ENCODE measurements around the gene MRPS6.

Gene MRPS6

DNA sequence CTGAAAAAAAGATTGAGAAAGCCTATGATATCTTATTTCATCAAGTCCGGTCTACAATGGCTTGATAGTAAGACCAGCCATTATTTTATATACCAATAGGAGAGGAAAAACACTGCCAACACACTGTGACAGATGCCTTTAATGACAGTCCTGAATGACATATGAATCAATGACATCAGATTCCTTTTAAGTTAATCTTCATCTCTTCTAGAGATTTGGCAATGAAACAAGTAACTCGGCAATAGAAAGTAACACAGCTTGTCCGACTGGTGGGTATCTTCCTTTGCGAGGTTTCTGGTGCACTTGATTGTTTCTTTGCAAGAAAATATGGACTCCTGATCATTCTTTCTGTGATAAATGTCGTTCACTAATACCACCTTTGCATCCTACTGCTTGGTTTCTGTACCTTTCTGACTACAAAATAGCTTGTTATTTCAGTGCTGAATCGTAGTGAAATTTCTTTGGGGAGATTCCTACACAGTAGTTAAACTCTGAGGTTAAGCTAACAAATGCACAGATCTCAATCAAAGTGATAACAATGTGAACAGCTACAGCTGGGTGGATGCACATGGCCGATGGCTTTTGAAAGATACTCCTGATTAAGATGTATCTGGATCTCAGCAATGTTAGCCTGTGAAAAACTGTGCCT, 104.7 kb downstream of the MRPS6 start:
- H3K27ac ChIP-seq (ENCODE audit: low read depth, low read length): no peak overlapping the region
- no peak overlapping the region for H2BK5ac ChIP-seq (ENCODE audit: low read length)

DNA sequence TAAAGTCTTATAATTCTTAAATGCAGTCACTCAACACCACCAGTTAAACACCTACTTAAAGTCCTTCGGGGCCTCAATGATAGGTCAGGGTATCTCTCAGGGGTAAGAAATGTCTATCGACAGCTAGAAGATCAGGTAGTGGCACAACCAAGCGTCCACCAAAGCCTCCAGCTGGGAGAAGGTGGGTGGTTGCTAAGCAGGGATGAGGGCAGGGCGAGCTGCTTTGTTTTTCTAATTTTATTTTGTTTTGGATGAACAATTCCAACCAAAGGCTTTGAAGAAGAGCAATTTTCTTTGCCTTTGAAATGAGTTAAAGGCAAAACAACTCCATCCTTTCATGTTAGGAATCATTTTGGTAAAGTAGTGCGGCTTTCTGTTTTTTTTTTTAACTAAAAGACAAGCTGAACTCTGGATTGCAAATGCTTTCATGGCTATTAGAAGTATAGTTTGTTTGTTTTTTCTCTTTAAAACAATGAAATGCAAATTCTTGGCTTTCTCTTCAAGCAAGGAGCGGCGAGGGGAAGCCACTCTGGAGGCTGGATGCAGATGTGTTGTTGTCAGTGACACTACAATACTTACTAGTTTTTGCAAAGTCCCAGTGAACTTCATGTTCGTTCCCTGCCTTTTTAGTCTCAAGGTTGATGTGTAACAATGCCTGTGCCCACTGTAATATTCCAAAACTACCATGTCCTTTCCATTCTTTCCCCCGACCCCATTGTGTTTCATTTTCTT, 106.0 kb downstream of the MRPS6 start:
- H3K79me1 ChIP-seq (ENCODE audit: low read length): no peaks in the 10 kb centered on the region
- H3K27ac ChIP-seq (ENCODE audit: low read depth, low read length): no peak overlapping the region
- peaks cover 3% of the 10 kb centered on the region for H3K4me1 ChIP-seq (ENCODE audit: control insufficient read depth, low read depth, low read length)
- no peak overlapping the region for H2BK120ac ChIP-seq (ENCODE audit: low read depth, low read length)
- H3K18ac ChIP-seq (ENCODE audit: low read length): no peak overlapping the region
- no peaks in the 10 kb centered on the region for H3K79me2 ChIP-seq (ENCODE audit: control insufficient read depth, insufficient read depth, low read length)
- no peak overlapping the region for H4K5ac ChIP-seq (ENCODE audit: low read length)
- no peaks in the 10 kb centered on the region for H3K27me3 ChIP-seq (ENCODE audit: insufficient read depth, low read length, poor library complexity)
- H2BK5ac ChIP-seq (ENCODE audit: low read length): no peak overlapping the region
- H2BK15ac ChIP-seq (replicated peaks; ENCODE audit: low read depth): no peak overlapping the region
- no peak overlapping the region for H3K56ac ChIP-seq (ENCODE audit: low read length)
- H3K9ac ChIP-seq (ENCODE audit: low read length): no peak overlapping the region
- H2AK5ac ChIP-seq (ENCODE audit: low read length): no peak overlapping the region
- no peak overlapping the region for H4K8ac ChIP-seq (ENCODE audit: low read depth, low read length)
- H3K4ac ChIP-seq (ENCODE audit: low read depth, low read length): no peak overlapping the region
- no peak overlapping the region for H3K4me3 ChIP-seq (ENCODE audit: low read length)
- no CpG with 5 or more reads among the region's 9 CpGs for WGBS (ENCODE audit: extremely low coverage, insufficient coverage, low lambda C conversion rate)
- H3K23ac ChIP-seq (ENCODE audit: low read length): no peak overlapping the region
- H3K36me3 ChIP-seq (ENCODE audit: control insufficient read depth, insufficient read depth, low read length): no peaks in the 10 kb centered on the region
- no peak overlapping the region for H3K4me2 ChIP-seq (ENCODE audit: low read length)
- no peak for DNase-seq

More for the DNA sequence above, 104.7 kb downstream of the MRPS6 start:
- peaks cover 3% of the 10 kb centered on the region for H3K4me1 ChIP-seq (ENCODE audit: control insufficient read depth, low read depth, low read length)
- no peak overlapping the region for H3K4ac ChIP-seq (ENCODE audit: low read depth, low read length)
- no peak overlapping the region for H2BK120ac ChIP-seq (ENCODE audit: low read depth, low read length)
- no peak overlapping the region for H3K18ac ChIP-seq (ENCODE audit: low read length)
- no peak overlapping the region for H3K23ac ChIP-seq (ENCODE audit: low read length)
- H3K9ac ChIP-seq (ENCODE audit: low read length): no peak overlapping the region
- no peaks in the 10 kb centered on the region for H3K79me1 ChIP-seq (ENCODE audit: low read length)
- H2AK5ac ChIP-seq (ENCODE audit: low read length): no peak overlapping the region
- DNase-seq: no peak
- H4K5ac ChIP-seq (ENCODE audit: low read length): no peak overlapping the region
- no CpG with 5 or more reads among the region's 7 CpGs for WGBS (ENCODE audit: extremely low coverage, insufficient coverage, low lambda C conversion rate)
- H2BK15ac ChIP-seq (replicated peaks; ENCODE audit: low read depth): no peak overlapping the region
- H3K4me3 ChIP-seq (ENCODE audit: low read length): no peak overlapping the region
- no peaks in the 10 kb centered on the region for H3K36me3 ChIP-seq (ENCODE audit: control insufficient read depth, insufficient read depth, low read length)
- no peaks in the 10 kb centered on the region for H3K79me2 ChIP-seq (ENCODE audit: control insufficient read depth, insufficient read depth, low read length)
- H3K27me3 ChIP-seq (ENCODE audit: insufficient read depth, low read length, poor library complexity): no peaks in the 10 kb centered on the region
- no peak overlapping the region for H3K56ac ChIP-seq (ENCODE audit: low read length)
- H4K8ac ChIP-seq (ENCODE audit: low read depth, low read length): no peak overlapping the region
- H3K4me2 ChIP-seq (ENCODE audit: low read length): no peak overlapping the region

DNA sequence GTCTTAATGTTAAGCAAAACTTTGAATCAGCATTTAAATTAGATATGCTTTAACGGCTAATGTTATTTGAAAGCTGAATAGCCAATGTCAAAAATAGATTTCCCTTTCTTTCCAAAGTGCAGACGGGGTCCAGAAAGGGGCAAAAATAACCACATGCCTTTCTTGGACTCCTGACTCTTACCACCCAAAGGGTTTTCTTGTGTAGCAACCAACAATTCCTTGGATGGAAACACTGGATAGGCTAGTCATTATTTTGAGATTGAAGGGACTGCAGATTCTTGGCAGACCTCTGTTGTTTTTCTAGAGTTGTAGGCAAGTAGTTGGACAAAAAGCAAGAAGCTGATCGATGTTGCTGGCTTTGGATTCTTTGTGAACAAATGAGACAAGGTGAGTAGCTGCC, 107.0 kb downstream of the MRPS6 start:
- no peak overlapping the region for H3K4me2 ChIP-seq (ENCODE audit: low read length)
- no peak overlapping the region for H3K4ac ChIP-seq (ENCODE audit: low read depth, low read length)
- no peak overlapping the region for H3K56ac ChIP-seq (ENCODE audit: low read length)
- no peaks in the 10 kb centered on the region for H3K79me1 ChIP-seq (ENCODE audit: low read length)
- H3K18ac ChIP-seq (ENCODE audit: low read length): peak overlapping the region; percentile 20
- H3K27ac ChIP-seq (ENCODE audit: low read depth, low read length): no peak overlapping the region
- no peak overlapping the region for H2BK15ac ChIP-seq (replicated peaks; ENCODE audit: low read depth)
- no peak overlapping the region for H2BK5ac ChIP-seq (ENCODE audit: low read length)
- no peak overlapping the region for H2BK120ac ChIP-seq (ENCODE audit: low read depth, low read length)
- no peaks in the 10 kb centered on the region for H3K36me3 ChIP-seq (ENCODE audit: control insufficient read depth, insufficient read depth, low read length)
- H3K27me3 ChIP-seq (ENCODE audit: insufficient read depth, low read length, poor library complexity): no peaks in the 10 kb centered on the region
- no peaks in the 10 kb centered on the region for H3K79me2 ChIP-seq (ENCODE audit: control insufficient read depth, insufficient read depth, low read length)
- no peak for DNase-seq
- H4K5ac ChIP-seq (ENCODE audit: low read length): no peak overlapping the region
- H3K4me3 ChIP-seq (ENCODE audit: low read length): no peak overlapping the region
- no CpG with 5 or more reads among the region's 3 CpGs for WGBS (ENCODE audit: extremely low coverage, insufficient coverage, low lambda C conversion rate)
- no peak overlapping the region for H2AK5ac ChIP-seq (ENCODE audit: low read length)
- peaks cover 3% of the 10 kb centered on the region for H3K4me1 ChIP-seq (ENCODE audit: control insufficient read depth, low read depth, low read length)
- H4K8ac ChIP-seq (ENCODE audit: low read depth, low read length): no peak overlapping the region
- no peak overlapping the region for H3K23ac ChIP-seq (ENCODE audit: low read length)
- H3K9ac ChIP-seq (ENCODE audit: low read length): no peak overlapping the region

DNA sequence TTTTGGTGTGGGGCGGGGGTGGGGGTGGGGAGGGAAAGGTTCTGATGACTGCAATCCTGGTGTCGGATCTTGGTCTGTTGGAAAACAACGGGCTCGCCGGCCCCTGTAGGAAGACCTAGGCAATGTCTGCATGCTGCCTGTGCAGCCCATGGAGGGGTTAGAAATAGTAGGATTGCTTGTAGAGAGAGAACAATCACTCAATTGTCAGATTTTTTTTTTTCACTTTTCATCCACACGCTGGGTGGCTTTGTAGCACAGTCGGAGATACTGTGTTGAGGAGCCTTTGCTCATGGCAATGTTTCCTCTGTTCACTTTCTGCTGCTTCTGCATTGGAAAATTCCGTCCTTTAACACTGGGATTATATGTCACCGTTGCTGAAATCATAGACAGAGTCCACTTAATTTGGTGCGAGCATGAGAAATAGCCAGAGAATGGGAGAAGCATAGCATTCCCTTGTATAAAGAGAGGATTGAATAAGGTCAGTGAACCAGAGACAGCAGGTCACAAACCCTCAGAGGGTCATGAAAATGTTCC, 107.5 kb downstream of the MRPS6 start:
- no peak overlapping the region for H2BK5ac ChIP-seq (ENCODE audit: low read length)
- no peak overlapping the region for H3K23ac ChIP-seq (ENCODE audit: low read length)
- no peaks in the 10 kb centered on the region for H3K36me3 ChIP-seq (ENCODE audit: control insufficient read depth, insufficient read depth, low read length)
- no peak overlapping the region for H4K5ac ChIP-seq (ENCODE audit: low read length)
- H3K4me3 ChIP-seq (ENCODE audit: low read length): no peak overlapping the region
- H3K27ac ChIP-seq (ENCODE audit: low read depth, low read length): no peak overlapping the region
- H3K9ac ChIP-seq (ENCODE audit: low read length): no peak overlapping the region
- H2BK120ac ChIP-seq (ENCODE audit: low read depth, low read length): no peak overlapping the region
- no peak overlapping the region for H2BK15ac ChIP-seq (replicated peaks; ENCODE audit: low read depth)
- H3K4me2 ChIP-seq (ENCODE audit: low read length): no peak overlapping the region
- no peak overlapping the region for H2AK5ac ChIP-seq (ENCODE audit: low read length)
- no peak overlapping the region for H3K4ac ChIP-seq (ENCODE audit: low read depth, low read length)
- no CpG with 5 or more reads among the region's 10 CpGs for WGBS (ENCODE audit: extremely low coverage, insufficient coverage, low lambda C conversion rate)
- H4K8ac ChIP-seq (ENCODE audit: low read depth, low read length): no peak overlapping the region
- no peaks in the 10 kb centered on the region for H3K79me1 ChIP-seq (ENCODE audit: low read length)
- H3K79me2 ChIP-seq (ENCODE audit: control insufficient read depth, insufficient read depth, low read length): no peaks in the 10 kb centered on the region
- H3K18ac ChIP-seq (ENCODE audit: low read length): peak overlapping the region; percentile 20
- H3K56ac ChIP-seq (ENCODE audit: low read length): no peak overlapping the region
- no peak for DNase-seq
- H3K27me3 ChIP-seq (ENCODE audit: insufficient read depth, low read length, poor library complexity): no peaks in the 10 kb centered on the region
- H3K4me1 ChIP-seq (ENCODE audit: control insufficient read depth, low read depth, low read length): peaks cover 3% of the 10 kb centered on the region

DNA sequence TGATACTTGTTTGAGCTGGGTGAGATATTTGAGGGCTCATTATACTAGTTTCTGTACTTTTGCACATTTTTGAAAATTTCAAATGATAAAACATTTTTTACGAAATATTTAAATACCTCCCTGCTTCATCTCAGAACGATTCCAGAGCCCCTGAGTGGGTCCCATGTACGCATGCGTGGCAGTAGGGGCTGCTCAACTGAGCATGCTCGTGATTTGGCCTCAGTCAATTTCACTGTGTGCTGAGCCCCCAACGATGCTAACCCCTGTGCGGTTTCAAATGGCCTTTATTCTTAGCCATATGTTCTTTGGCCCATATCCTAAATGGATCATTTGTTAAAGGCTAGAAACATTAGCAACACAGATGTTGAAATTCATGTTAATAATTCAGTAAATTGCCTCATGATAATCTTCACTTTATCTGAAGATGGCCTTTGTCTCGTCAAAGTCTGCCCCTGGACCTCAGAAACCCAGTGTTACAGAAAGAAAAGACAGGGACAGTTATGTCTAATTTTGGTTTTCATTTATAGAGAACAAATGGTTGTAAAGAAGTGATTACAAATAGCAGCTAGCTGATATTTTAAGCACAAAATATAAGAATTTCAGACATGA, 108.2 kb downstream of the MRPS6 start:
- Histone ChIP-seq H2BK120ac (ENCODE audit: low read depth, low read length) (no peak overlapping the region), H4K8ac (ENCODE audit: low read depth, low read length) (no peak overlapping the region), H3K79me1 (ENCODE audit: low read length) (no peaks in the 10 kb centered on the region), H3K79me2 (ENCODE audit: control insufficient read depth, insufficient read depth, low read length) (no peaks in the 10 kb centered on the region), H3K4me3 (ENCODE audit: low read length) (no peak overlapping the region), H3K27ac (ENCODE audit: low read depth, low read length) (no peak overlapping the region), H2BK15ac (replicated peaks; ENCODE audit: low read depth) (no peak overlapping the region), H3K4me1 (ENCODE audit: control insufficient read depth, low read depth, low read length) (peaks cover 3% of the 10 kb centered on the region), H3K18ac (ENCODE audit: low read length) (no peak overlapping the region), H3K23ac (ENCODE audit: low read length) (no peak overlapping the region), H3K56ac (ENCODE audit: low read length) (no peak overlapping the region), H3K4ac (ENCODE audit: low read depth, low read length) (no peak overlapping the region), H3K36me3 (ENCODE audit: control insufficient read depth, insufficient read depth, low read length) (no peaks in the 10 kb centered on the region), H4K5ac (ENCODE audit: low read length) (no peak overlapping the region), H2AK5ac (ENCODE audit: low read length) (no peak overlapping the region), H3K4me2 (ENCODE audit: low read length) (no peak overlapping the region), H3K27me3 (ENCODE audit: insufficient read depth, low read length, poor library complexity) (no peaks in the 10 kb centered on the region), H3K9ac (ENCODE audit: low read length) (no peak overlapping the region), H2BK5ac (ENCODE audit: low read length) (no peak overlapping the region)
- WGBS (ENCODE audit: extremely low coverage, insufficient coverage, low lambda C conversion rate): no CpG with 5 or more reads among the region's 8 CpGs
- no peak for DNase-seq
